Stomach (tissue), 4 donors: ENCODE results near the gene SEH1L.

Source experiments
- EP300 ChIP-seq: sonication (generic); formaldehyde crosslinking; IDR thresholded peaks from one replicate; pipeline ENCODE4 v1.6.1; 2017; ENCODE audit warnings: antibody characterized with exemption
- POLR2A ChIP-seq, 4 donors: fragments of 450-650 bp; IDR thresholded peaks; one replicate each; pipeline ENCODE4 v1.6.1; 2016; ENCODE audit warnings: antibody characterized with exemption in 4 of 4, control low read depth in 2 of 4, mild to moderate bottlenecking in 1 of 4, moderate library complexity in 1 of 4
- TF ChIP-seq, protein P1 (sequence below), 7 experiments: fragments of 450-650 bp in 4 of 7; fragments of 200-600 bp in 3 of 7; sonication (generic) in 3 of 7; IDR thresholded peaks; one replicate each; pipeline ENCODE4 v1.5.1; 2016 to 2019; ENCODE audit warnings: antibody characterized with exemption in 7 of 7, control low read depth in 2 of 7, mild to moderate bottlenecking in 1 of 7

DNA sequence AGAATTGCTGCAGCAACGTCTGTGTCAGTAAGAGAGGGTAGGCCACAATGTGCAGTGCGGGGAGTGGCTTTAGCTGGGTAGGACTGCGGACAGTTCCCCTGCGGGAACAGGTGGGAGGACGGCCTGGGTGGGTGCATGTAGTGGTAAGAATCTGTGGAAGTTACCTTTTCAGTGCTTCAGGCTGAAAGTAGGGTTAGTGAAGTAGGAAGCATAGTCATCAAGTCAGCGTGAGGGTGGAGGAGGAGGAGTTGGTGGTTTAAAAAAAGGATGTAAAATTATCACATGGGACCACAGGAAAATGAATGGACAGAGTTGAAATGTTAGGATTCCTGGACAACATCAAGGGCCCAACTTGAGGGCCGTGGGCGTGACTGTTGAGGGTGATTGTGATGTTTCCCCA lies 56.6 kb downstream of the SEH1L start:
- TF ChIP-seq EP300 (no peak), POLR2A (IDR thresholded peaks at IDR 0.05) (no peak)
- TF ChIP-seq, protein P1, sequence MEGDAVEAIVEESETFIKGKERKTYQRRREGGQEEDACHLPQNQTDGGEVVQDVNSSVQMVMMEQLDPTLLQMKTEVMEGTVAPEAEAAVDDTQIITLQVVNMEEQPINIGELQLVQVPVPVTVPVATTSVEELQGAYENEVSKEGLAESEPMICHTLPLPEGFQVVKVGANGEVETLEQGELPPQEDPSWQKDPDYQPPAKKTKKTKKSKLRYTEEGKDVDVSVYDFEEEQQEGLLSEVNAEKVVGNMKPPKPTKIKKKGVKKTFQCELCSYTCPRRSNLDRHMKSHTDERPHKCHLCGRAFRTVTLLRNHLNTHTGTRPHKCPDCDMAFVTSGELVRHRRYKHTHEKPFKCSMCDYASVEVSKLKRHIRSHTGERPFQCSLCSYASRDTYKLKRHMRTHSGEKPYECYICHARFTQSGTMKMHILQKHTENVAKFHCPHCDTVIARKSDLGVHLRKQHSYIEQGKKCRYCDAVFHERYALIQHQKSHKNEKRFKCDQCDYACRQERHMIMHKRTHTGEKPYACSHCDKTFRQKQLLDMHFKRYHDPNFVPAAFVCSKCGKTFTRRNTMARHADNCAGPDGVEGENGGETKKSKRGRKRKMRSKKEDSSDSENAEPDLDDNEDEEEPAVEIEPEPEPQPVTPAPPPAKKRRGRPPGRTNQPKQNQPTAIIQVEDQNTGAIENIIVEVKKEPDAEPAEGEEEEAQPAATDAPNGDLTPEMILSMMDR (IDR thresholded peaks at IDR 0.05) = no peak
